ENCODE data around the gene SLC9A9. TPM values are rescaled to one million over a fixed set of nuclear protein-coding genes. Genes with fewer than 3 reads are reported as not detected.
A peak's percentile ranks its signal among the peaks of the same experiment; 100 is the strongest.

SLC9A9 gene
- 4.8 and 5.8 TPM in 2 replicates for total RNA-seq (2012; rRNA removed)

DNA sequence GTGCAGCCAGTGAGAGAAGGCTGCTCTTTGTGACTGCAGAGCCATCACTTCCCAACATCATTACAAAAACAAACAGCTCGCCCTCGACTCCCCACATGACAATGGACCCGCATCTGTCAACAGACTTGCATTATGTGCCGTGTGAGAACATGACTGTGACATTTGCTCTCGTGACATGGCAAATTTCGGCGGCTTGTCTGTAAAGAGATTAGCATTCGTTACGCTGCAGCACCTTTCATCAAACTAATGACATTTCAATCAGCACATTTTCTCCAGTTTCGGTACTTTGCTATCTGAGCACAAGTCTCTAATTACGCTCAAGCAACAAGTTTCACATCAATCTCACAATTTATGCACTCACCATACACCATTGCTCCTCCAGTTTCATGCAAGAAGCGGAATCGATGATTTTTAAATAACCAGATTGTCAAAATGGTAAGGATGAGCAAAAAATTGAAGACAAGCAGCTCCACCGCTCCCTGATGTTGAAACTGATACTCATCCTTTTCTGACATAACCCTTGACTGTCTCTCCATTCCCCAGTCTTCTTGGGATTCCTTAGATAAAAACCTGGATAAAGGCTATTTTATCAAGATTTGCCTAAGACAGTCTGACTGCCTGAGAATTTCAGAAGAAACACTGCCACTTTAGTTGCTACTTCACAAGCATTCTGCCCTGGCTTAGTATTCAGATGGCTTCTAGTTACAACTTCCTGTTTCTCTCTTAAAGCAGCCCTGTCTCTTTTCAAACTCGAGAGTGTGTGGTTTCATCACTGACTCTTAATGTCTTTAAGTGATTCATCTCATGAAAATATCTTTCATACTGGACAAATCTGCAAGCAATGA is at the start of gene SLC9A9:
SLC9A9 (minus strand) TSS at position 682 of the 845 bp plus-strand sequence; CDS start at position 536, 146 bp downstream.
- Histone ChIP-seq H3K9ac (ENCODE audit: low read depth, low read length) (peak within 1 kb of the TSS; percentile 73), H3K36me3 (ENCODE audit: insufficient read depth, low read length) (no peaks in the 10 kb centered on the region)

DNA sequence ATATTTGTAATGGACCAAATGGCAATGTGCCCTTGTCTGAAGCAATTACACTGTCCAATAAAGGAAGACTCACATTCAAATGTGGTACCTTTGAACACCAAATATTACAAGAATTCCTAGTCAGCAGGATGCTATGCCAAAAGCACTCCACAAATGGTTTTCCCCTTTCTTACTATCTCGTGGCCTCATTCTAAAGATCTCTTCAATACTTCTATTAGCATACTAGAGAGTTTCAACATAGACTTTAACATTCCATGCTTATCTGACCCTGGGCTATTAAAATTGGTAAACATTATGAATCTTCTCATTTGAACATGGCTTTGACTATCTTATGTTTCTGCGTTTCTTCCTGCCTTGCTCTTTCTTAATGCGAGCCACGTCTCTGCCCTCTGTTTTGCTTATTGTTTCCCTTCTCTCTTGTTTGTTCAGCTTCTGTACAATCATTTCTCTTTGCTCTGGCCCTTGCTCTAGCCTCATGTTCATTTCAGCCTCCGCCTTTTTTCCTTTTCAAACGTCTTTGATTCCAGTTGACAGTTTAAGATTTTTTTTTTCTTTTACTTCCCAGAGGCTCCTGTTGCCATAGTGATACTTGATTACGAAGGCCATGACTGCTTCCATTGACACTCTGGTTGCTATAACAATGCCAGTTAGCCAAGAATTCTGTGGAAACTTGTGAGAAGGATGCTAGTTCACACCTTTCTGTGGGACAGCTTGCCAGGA is 49.5 kb upstream of the SLC9A9 start:
- Histone ChIP-seq H3K9me3 (replicated peaks; ENCODE audit: low read length) (no peaks in the 10 kb centered on the region), H3K4me3 (ENCODE audit: low read length) (no peak overlapping the region), H3K9ac (ENCODE audit: low read depth, low read length) (no peak overlapping the region), H3K4me1 (ENCODE audit: control insufficient read depth, insufficient read depth, low read length) (peaks cover 13% of the 10 kb centered on the region), H3K4me2 (ENCODE audit: low read length) (no peak overlapping the region), H3K36me3 (ENCODE audit: insufficient read depth, low read length) (no peaks in the 10 kb centered on the region), H3K27me3 (ENCODE audit: control insufficient read depth, insufficient read depth, low read length) (peaks cover 6% of the 10 kb centered on the region)

More for the DNA sequence above, at the start of gene SLC9A9:
- Histone ChIP-seq H3K27me3 (ENCODE audit: control insufficient read depth, insufficient read depth, low read length) (no peaks in the 10 kb centered on the region), H3K4me2 (ENCODE audit: low read length) (peak within 1 kb of the TSS; percentile 93), H3K4me3 (ENCODE audit: low read length) (peak within 1 kb of the TSS; percentile 86), H3K4me1 (ENCODE audit: control insufficient read depth, insufficient read depth, low read length) (peaks cover 26% of the 10 kb centered on the region), H3K9me3 (replicated peaks; ENCODE audit: low read length) (no peaks in the 10 kb centered on the region)

DNA sequence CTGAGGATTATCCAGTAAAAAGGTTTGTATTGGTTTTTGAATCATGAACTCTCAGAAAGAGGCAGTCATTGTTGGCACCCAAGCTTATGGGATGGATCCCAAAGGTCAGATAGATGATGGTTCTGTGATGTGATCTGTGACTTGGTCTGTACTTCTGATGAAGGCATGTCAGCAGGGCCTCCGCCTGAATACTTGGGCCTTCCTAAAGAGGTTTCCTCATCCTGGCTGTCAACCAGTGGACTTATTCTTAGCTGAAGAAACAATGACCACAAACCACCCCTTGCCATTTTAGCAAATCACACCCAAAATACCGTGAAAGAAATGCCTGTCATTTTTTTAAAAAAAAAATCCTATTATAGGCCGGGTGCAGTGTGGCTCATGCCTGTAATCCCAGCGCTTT is 48.2 kb upstream of the SLC9A9 start:
- no peak overlapping the region for H3K4me3 ChIP-seq (ENCODE audit: low read length)
- no peaks in the 10 kb centered on the region for H3K36me3 ChIP-seq (ENCODE audit: insufficient read depth, low read length)
- H3K9me3 ChIP-seq (replicated peaks; ENCODE audit: low read length): no peaks in the 10 kb centered on the region
- no peak overlapping the region for H3K4me2 ChIP-seq (ENCODE audit: low read length)
- no peak overlapping the region for H3K9ac ChIP-seq (ENCODE audit: low read depth, low read length)
- peaks cover 6% of the 10 kb centered on the region for H3K27me3 ChIP-seq (ENCODE audit: control insufficient read depth, insufficient read depth, low read length)
- peaks cover 10% of the 10 kb centered on the region for H3K4me1 ChIP-seq (ENCODE audit: control insufficient read depth, insufficient read depth, low read length)

DNA sequence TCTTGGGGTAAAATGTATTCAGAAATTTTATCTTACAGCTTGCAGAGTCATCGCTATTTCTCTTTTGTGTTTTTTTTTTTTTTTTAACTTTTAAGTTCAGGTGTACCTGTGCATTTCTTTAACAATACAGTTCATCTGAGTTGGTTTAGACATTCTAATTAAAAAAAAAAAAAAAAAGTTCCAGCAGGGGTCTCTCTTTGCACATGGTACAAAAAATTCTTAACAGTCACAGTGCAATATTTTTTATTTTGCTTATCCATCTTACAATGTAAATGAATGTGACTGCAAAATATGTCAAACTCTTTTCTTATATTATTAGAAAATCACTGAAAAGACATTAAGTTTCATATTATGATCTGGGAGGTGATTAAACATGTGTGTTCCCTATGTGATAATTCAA is 47.5 kb upstream of the SLC9A9 start:
- Histone ChIP-seq H3K9me3 (replicated peaks; ENCODE audit: low read length) (no peaks in the 10 kb centered on the region), H3K4me3 (ENCODE audit: low read length) (no peak overlapping the region), H3K9ac (ENCODE audit: low read depth, low read length) (no peak overlapping the region), H3K4me2 (ENCODE audit: low read length) (no peak overlapping the region), H3K36me3 (ENCODE audit: insufficient read depth, low read length) (no peaks in the 10 kb centered on the region), H3K27me3 (ENCODE audit: control insufficient read depth, insufficient read depth, low read length) (peaks cover 6% of the 10 kb centered on the region), H3K4me1 (ENCODE audit: control insufficient read depth, insufficient read depth, low read length) (peaks cover 5% of the 10 kb centered on the region)

DNA sequence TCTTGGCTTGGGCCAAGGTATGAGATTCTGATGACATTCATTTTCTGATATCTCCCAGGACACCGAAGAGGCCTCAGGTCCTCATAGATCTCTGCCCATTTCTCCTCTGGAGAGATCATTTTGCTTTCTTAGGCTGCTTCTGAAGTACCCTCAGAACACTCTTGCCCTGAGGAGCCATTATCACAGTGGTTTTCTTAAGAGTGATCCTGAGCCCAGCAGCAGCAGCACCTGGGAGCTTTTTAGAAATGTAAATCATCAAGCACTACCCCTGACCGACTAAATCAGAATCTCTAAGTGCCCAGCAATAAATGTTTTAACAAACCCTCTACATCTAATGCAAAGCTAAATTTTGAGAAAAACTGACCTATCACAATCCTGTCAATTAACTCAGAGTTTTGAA is 40.6 kb upstream of the SLC9A9 start:
- Histone ChIP-seq H3K4me3 (ENCODE audit: low read length) (no peak overlapping the region), H3K36me3 (ENCODE audit: insufficient read depth, low read length) (no peaks in the 10 kb centered on the region), H3K9me3 (replicated peaks; ENCODE audit: low read length) (no peaks in the 10 kb centered on the region), H3K4me2 (ENCODE audit: low read length) (no peak overlapping the region), H3K27me3 (ENCODE audit: control insufficient read depth, insufficient read depth, low read length) (peaks cover 6% of the 10 kb centered on the region), H3K4me1 (ENCODE audit: control insufficient read depth, insufficient read depth, low read length) (no peaks in the 10 kb centered on the region), H3K9ac (ENCODE audit: low read depth, low read length) (no peak overlapping the region)

DNA sequence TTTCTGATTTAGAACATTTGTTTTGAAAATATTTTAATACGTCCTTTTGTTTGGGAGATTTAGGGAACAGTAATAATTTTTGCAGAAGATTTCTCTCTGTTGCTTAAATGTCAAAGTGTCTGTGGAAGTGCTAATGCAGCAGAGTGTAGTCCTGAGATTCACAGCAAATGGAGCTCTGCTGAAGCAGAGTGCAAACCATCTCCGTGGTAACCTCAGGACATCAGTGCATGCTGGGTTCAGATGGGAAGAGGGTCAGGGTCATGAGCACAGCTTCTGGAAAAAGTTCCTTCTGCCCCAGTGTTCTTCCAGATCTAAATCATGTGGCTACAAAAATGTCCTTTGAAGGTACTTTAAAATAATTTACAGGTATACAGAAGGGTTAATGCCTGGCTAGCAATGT is 39.9 kb upstream of the SLC9A9 start:
- H3K36me3 ChIP-seq (ENCODE audit: insufficient read depth, low read length): no peaks in the 10 kb centered on the region
- H3K4me3 ChIP-seq (ENCODE audit: low read length): no peak overlapping the region
- H3K4me2 ChIP-seq (ENCODE audit: low read length): no peak overlapping the region
- H3K9me3 ChIP-seq (replicated peaks; ENCODE audit: low read length): no peaks in the 10 kb centered on the region
- no peaks in the 10 kb centered on the region for H3K4me1 ChIP-seq (ENCODE audit: control insufficient read depth, insufficient read depth, low read length)
- H3K27me3 ChIP-seq (ENCODE audit: control insufficient read depth, insufficient read depth, low read length): peaks cover under 1% of the 10 kb centered on the region
- H3K9ac ChIP-seq (ENCODE audit: low read depth, low read length): no peak overlapping the region

DNA sequence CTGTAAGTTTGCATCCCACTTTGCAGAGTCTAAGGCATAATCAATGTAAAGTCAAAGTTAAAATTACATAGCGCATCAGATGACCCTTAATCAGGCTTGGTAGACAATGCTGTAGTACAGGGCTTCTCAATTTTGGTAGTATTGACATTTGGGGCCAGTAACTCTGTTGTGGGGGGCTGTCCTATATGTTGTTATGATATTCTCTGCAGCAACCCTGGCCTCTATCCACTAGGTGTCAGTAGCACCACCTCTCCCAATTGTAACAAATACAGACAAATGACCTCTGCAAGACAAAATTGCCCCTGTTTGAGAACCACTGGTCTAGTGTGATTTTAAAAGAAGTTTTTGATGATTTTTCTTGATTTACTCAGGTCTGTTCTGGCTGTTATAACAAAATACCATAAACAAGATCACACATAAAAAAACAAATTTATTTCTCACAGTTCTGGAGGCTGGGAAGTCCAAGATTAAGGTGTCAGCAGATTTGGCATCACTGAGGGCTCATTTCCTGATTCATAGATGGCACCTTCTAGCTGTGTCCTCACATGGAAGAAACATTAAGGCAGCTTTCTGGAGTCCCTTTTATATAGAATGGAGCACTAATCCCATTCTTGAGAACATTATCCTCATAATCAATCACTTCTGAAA is 37.6 kb upstream of the SLC9A9 start:
- Histone ChIP-seq H3K4me2 (ENCODE audit: low read length) (no peak overlapping the region), H3K36me3 (ENCODE audit: insufficient read depth, low read length) (no peaks in the 10 kb centered on the region), H3K4me1 (ENCODE audit: control insufficient read depth, insufficient read depth, low read length) (no peaks in the 10 kb centered on the region), H3K9me3 (replicated peaks; ENCODE audit: low read length) (no peaks in the 10 kb centered on the region), H3K27me3 (ENCODE audit: control insufficient read depth, insufficient read depth, low read length) (no peaks in the 10 kb centered on the region), H3K4me3 (ENCODE audit: low read length) (no peak overlapping the region), H3K9ac (ENCODE audit: low read depth, low read length) (no peak overlapping the region)

DNA sequence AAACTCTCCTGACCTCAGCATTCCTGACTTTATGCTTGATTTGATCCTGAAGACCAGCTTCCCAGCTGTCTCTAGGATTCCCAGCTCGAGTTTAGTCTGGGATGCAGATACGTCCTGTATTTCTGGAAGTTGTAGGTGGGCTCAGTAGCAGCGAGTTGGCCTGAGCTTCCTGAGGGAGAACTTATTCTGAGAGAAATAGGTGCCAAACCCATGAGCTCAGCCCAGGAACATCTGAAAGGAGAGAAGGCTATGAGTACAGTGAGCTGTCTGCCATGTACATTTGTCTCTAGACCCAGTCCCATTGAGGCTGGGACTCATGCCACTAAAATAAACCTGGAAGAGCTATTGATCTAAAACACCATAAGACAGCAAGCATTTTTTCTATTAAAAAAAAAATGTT is 36.6 kb upstream of the SLC9A9 start:
- Histone ChIP-seq H3K4me3 (ENCODE audit: low read length) (no peak overlapping the region), H3K4me2 (ENCODE audit: low read length) (no peak overlapping the region), H3K36me3 (ENCODE audit: insufficient read depth, low read length) (no peaks in the 10 kb centered on the region), H3K4me1 (ENCODE audit: control insufficient read depth, insufficient read depth, low read length) (no peaks in the 10 kb centered on the region), H3K9ac (ENCODE audit: low read depth, low read length) (no peak overlapping the region), H3K27me3 (ENCODE audit: control insufficient read depth, insufficient read depth, low read length) (no peaks in the 10 kb centered on the region), H3K9me3 (replicated peaks; ENCODE audit: low read length) (no peaks in the 10 kb centered on the region)

DNA sequence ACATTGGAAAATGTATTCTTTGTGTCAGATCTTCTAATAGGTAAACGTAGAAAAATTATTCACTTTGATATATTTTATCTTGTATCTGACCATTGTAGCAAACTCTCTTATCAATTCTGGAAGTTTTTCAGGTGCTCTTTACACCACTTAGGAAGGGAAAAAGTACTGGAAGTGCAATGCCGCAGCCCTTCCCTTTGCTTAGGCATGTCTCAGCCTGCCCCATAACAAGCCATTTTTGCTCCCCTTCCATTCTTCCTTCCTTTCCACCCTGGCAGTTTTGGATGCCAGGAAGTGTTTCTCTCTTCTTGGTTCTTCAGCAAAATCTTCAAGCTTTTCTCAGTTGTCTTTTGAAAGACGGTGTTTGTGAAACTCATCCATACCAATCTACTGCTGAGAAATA is 34.9 kb upstream of the SLC9A9 start:
- Histone ChIP-seq H3K4me2 (ENCODE audit: low read length) (no peak overlapping the region), H3K4me3 (ENCODE audit: low read length) (no peak overlapping the region)

DNA sequence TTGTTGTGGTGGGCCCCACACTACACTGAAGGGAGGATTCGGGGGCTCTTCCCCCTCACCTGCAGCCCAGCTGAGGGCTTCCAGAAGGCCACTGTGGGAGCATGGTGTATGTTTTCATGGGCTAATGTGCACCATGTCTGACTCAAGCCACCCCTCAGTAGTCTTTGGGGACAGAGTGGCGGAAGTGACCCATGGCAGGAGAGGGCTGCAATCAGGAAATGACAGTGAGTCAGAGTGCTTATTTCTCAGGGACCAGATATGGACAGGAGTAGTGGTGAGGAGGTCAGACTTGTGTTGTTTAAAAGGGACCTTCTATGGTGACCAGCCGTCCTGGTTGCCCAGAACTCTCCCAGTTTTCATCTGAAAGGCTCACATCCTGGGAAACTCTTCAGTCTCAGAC is 32.8 kb upstream of the SLC9A9 start:
- Histone ChIP-seq H3K4me2 (ENCODE audit: low read length) (no peak overlapping the region), H3K4me3 (ENCODE audit: low read length) (no peak overlapping the region), H3K9ac (ENCODE audit: low read depth, low read length) (no peak overlapping the region), H3K4me1 (ENCODE audit: control insufficient read depth, insufficient read depth, low read length) (no peaks in the 10 kb centered on the region), H3K36me3 (ENCODE audit: insufficient read depth, low read length) (no peaks in the 10 kb centered on the region), H3K9me3 (replicated peaks; ENCODE audit: low read length) (no peaks in the 10 kb centered on the region), H3K27me3 (ENCODE audit: control insufficient read depth, insufficient read depth, low read length) (no peaks in the 10 kb centered on the region)

More for the DNA sequence above, 34.9 kb upstream of the SLC9A9 start:
- Histone ChIP-seq H3K9ac (ENCODE audit: low read depth, low read length) (no peak overlapping the region), H3K4me1 (ENCODE audit: control insufficient read depth, insufficient read depth, low read length) (no peaks in the 10 kb centered on the region), H3K27me3 (ENCODE audit: control insufficient read depth, insufficient read depth, low read length) (no peaks in the 10 kb centered on the region), H3K9me3 (replicated peaks; ENCODE audit: low read length) (no peaks in the 10 kb centered on the region), H3K36me3 (ENCODE audit: insufficient read depth, low read length) (no peaks in the 10 kb centered on the region)

DNA sequence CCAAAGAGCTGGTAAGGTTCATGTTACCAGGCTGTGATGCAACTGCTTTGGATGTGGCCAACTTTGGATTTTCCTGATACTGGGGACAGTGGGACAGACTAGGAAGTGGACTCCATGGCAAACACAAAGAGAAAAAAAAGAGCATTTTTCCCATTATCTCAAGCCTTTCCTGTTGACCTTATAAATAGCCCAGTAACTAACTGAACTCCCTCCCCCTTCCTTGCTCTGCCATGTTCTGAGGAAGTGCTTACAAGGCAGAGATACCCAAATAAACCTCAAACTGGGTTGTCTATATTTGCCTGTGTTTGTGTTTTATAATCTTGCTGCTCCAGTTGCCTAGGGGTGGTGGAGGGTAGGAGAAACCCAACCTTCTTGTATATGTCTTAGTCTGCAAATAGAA is 27.3 kb upstream of the SLC9A9 start:
- H3K4me2 ChIP-seq (ENCODE audit: low read length): no peak overlapping the region
- H3K9me3 ChIP-seq (replicated peaks; ENCODE audit: low read length): no peaks in the 10 kb centered on the region
- H3K4me1 ChIP-seq (ENCODE audit: control insufficient read depth, insufficient read depth, low read length): no peaks in the 10 kb centered on the region
- no peaks in the 10 kb centered on the region for H3K36me3 ChIP-seq (ENCODE audit: insufficient read depth, low read length)
- no peak overlapping the region for H3K4me3 ChIP-seq (ENCODE audit: low read length)
- no peak overlapping the region for H3K9ac ChIP-seq (ENCODE audit: low read depth, low read length)
- H3K27me3 ChIP-seq (ENCODE audit: control insufficient read depth, insufficient read depth, low read length): no peaks in the 10 kb centered on the region

Data from skeletal muscle satellite cell (primary cell).